Stimulated activated naive CD4-positive, alpha-beta T cell treated with Interleukin-2 at 50 U/mL for 16 hours (primary cell): ENCODE measurements around the gene KCNJ5.
"Not testable (repeated sequence)": the region's sequence is repeated elsewhere in the genome, so short reads cannot be mapped to it uniquely, and the experiment has no call there.

ENCODE experiments used
- DNase-seq: peaks from one replicate; lab custom pipeline; 2025; lab: John Stamatoyannopoulos, UW

The KCNJ5 gene

GRCh38 chr11:128913806-128914205, 22.6 kb downstream of the KCNJ5 start:
- no peak for DNase-seq

- DNase-seq = no peak
Measured at GRCh38 chr11:128914216-128915148, 23.3 kb downstream of the KCNJ5 start.

GRCh38 chr11:128915149-128915521, 24.0 kb downstream of the KCNJ5 start:
- DNase-seq = no peak

- DNase-seq = no peak
Measured at GRCh38 chr11:128916037-128916572, 24.9 kb downstream of the KCNJ5 start.

GRCh38 chr11:128916681-128917080, 25.5 kb downstream of the KCNJ5 start:
- DNase-seq = no peak

- no peak for DNase-seq
Measured at GRCh38 chr11:128917144-128917724, 26.1 kb downstream of the KCNJ5 start.

- no peak for DNase-seq
Measured at GRCh38 chr11:128919216-128919615, 28.1 kb downstream of the KCNJ5 start.

- not testable (repeated sequence) for DNase-seq
Measured at GRCh38 chr11:128919635-128920034, 28.5 kb downstream of the KCNJ5 start.

- no peak for DNase-seq
Measured at GRCh38 chr11:128920666-128921065, 29.5 kb downstream of the KCNJ5 start.

GRCh38 chr11:128921793-128922192, 30.6 kb downstream of the KCNJ5 start:
- DNase-seq = no peak

- no peak for DNase-seq
Measured at GRCh38 chr11:128924104-128924503, 32.9 kb downstream of the KCNJ5 start.

GRCh38 chr11:128924510-128925249, 33.5 kb downstream of the KCNJ5 start:
- DNase-seq = no peak

- no peak for DNase-seq
Measured at GRCh38 chr11:128925250-128925600, 34.1 kb downstream of the KCNJ5 start.

GRCh38 chr11:128926000-128926399, 34.8 kb downstream of the KCNJ5 start:
- DNase-seq = no peak

- no peak for DNase-seq
Measured at GRCh38 chr11:128926437-128927107, 35.4 kb downstream of the KCNJ5 start.

GRCh38 chr11:128927108-128927461, 35.9 kb downstream of the KCNJ5 start:
- DNase-seq = no peak

GRCh38 chr11:128927683-128928336, 36.7 kb downstream of the KCNJ5 start:
- no peak for DNase-seq

- no peak for DNase-seq
Measured at GRCh38 chr11:128928400-128928799, 37.2 kb downstream of the KCNJ5 start.

GRCh38 chr11:128929468-128929867, 38.3 kb downstream of the KCNJ5 start:
- DNase-seq = no peak

GRCh38 chr11:128929991-128930390, 38.8 kb downstream of the KCNJ5 start:
- no peak for DNase-seq

GRCh38 chr11:128931066-128931465, 39.9 kb downstream of the KCNJ5 start:
- DNase-seq = no peak

GRCh38 chr11:128931668-128932067, 40.5 kb downstream of the KCNJ5 start:
- DNase-seq = no peak
